ENCODE data around the gene ST3GAL3.

DNA sequence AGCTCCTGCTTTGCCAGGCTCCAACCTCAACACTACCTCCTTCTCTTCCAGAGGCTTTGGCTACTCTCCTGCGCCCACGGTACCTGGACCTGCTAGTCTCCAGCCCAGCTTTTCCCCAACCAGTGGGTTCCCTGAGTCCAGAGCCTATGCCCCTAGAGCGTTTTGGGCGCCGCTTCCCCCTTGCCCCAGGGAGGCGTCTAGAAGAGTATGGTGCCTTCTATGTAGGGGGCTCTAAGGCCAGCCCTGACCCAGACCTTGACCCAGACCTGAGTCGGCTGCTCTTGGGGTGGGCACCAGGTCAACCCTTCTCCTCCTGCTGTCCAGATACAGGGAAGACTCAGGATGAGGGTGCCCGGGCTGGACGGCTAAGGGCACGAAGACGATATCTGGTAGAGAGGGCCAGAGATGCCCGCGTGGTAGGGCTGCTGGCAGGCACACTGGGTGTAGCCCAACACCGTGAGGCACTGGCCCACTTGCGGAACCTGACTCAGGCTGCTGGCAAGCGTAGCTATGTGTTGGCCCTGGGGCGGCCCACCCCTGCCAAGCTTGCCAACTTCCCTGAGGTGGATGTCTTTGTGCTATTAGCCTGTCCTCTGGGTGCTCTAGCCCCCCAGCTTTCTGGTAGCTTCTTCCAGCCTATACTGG, 264.1 kb downstream of the ST3GAL3 start:
- TF ChIP-seq, protein P1, sequence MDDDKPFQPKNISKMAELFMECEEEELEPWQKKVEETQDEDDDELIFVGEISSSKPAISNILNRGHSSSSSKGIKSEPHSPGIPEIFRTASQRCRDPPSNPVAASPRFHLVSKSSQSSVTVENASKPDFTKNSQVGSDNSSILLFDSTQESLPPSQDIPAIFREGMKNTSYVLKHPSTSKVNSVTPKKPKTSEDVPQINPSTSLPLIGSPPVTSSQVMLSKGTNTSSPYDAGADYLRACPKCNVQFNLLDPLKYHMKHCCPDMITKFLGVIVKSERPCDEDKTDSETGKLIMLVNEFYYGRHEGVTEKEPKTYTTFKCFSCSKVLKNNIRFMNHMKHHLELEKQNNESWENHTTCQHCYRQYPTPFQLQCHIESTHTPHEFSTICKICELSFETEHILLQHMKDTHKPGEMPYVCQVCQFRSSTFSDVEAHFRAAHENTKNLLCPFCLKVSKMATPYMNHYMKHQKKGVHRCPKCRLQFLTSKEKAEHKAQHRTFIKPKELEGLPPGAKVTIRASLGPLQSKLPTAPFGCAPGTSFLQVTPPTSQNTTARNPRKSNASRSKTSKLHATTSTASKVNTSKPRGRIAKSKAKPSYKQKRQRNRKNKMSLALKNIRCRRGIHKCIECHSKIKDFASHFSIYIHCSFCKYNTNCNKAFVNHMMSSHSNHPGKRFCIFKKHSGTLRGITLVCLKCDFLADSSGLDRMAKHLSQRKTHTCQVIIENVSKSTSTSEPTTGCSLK (tag by site-specific recombination; IDR thresholded peaks at IDR 0.05), result no peak
- TF ChIP-seq ZNF274 (IDR thresholded peaks at IDR 0.05; ENCODE audit: low read length), result no peak
- no peak for TF ChIP-seq ZNF274 (tag by site-specific recombination; IDR thresholded peaks at IDR 0.05; ENCODE audit: borderline replicate concordance)
- TF ChIP-seq ZNF510 (tag by site-specific recombination; IDR thresholded peaks at IDR 0.05; ENCODE audit: insufficient replicate concordance), result no peak
- no peak for TF ChIP-seq MEIS1 (CRISPR knock-in tag; IDR thresholded peaks at IDR 0.05; ENCODE audit: borderline replicate concordance)
- TF ChIP-seq ZNF350 (tag by site-specific recombination; IDR thresholded peaks at IDR 0.05), result no peak
- TF ChIP-seq, protein P2, sequence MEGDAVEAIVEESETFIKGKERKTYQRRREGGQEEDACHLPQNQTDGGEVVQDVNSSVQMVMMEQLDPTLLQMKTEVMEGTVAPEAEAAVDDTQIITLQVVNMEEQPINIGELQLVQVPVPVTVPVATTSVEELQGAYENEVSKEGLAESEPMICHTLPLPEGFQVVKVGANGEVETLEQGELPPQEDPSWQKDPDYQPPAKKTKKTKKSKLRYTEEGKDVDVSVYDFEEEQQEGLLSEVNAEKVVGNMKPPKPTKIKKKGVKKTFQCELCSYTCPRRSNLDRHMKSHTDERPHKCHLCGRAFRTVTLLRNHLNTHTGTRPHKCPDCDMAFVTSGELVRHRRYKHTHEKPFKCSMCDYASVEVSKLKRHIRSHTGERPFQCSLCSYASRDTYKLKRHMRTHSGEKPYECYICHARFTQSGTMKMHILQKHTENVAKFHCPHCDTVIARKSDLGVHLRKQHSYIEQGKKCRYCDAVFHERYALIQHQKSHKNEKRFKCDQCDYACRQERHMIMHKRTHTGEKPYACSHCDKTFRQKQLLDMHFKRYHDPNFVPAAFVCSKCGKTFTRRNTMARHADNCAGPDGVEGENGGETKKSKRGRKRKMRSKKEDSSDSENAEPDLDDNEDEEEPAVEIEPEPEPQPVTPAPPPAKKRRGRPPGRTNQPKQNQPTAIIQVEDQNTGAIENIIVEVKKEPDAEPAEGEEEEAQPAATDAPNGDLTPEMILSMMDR (tag by site-specific recombination; IDR thresholded peaks at IDR 0.05), result no peak
- TF ChIP-seq ZNF658 (tag by site-specific recombination; IDR thresholded peaks at IDR 0.05), result no peak
- no peak for TF ChIP-seq ZNF211 (tag by site-specific recombination; IDR thresholded peaks at IDR 0.05; ENCODE audit: low read depth)
- TF ChIP-seq, protein P3, sequence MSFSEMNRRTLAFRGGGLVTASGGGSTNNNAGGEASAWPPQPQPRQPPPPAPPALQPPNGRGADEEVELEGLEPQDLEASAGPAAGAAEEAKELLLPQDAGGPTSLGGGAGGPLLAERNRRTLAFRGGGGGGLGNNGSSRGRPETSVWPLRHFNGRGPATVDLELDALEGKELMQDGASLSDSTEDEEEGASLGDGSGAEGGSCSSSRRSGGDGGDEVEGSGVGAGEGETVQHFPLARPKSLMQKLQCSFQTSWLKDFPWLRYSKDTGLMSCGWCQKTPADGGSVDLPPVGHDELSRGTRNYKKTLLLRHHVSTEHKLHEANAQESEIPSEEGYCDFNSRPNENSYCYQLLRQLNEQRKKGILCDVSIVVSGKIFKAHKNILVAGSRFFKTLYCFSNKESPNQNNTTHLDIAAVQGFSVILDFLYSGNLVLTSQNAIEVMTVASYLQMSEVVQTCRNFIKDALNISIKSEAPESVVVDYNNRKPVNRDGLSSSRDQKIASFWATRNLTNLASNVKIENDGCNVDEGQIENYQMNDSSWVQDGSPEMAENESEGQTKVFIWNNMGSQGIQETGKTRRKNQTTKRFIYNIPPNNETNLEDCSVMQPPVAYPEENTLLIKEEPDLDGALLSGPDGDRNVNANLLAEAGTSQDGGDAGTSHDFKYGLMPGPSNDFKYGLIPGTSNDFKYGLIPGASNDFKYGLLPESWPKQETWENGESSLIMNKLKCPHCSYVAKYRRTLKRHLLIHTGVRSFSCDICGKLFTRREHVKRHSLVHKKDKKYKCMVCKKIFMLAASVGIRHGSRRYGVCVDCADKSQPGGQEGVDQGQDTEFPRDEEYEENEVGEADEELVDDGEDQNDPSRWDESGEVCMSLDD (tag by site-specific recombination; IDR thresholded peaks at IDR 0.05), result no peak
- TF ChIP-seq ZNF157 (tag by site-specific recombination; IDR thresholded peaks at IDR 0.05), result no peak
- TF ChIP-seq, protein P4, sequence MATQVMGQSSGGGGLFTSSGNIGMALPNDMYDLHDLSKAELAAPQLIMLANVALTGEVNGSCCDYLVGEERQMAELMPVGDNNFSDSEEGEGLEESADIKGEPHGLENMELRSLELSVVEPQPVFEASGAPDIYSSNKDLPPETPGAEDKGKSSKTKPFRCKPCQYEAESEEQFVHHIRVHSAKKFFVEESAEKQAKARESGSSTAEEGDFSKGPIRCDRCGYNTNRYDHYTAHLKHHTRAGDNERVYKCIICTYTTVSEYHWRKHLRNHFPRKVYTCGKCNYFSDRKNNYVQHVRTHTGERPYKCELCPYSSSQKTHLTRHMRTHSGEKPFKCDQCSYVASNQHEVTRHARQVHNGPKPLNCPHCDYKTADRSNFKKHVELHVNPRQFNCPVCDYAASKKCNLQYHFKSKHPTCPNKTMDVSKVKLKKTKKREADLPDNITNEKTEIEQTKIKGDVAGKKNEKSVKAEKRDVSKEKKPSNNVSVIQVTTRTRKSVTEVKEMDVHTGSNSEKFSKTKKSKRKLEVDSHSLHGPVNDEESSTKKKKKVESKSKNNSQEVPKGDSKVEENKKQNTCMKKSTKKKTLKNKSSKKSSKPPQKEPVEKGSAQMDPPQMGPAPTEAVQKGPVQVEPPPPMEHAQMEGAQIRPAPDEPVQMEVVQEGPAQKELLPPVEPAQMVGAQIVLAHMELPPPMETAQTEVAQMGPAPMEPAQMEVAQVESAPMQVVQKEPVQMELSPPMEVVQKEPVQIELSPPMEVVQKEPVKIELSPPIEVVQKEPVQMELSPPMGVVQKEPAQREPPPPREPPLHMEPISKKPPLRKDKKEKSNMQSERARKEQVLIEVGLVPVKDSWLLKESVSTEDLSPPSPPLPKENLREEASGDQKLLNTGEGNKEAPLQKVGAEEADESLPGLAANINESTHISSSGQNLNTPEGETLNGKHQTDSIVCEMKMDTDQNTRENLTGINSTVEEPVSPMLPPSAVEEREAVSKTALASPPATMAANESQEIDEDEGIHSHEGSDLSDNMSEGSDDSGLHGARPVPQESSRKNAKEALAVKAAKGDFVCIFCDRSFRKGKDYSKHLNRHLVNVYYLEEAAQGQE (tag by site-specific recombination; IDR thresholded peaks at IDR 0.05), result no peak
- TF ChIP-seq, protein P5, sequence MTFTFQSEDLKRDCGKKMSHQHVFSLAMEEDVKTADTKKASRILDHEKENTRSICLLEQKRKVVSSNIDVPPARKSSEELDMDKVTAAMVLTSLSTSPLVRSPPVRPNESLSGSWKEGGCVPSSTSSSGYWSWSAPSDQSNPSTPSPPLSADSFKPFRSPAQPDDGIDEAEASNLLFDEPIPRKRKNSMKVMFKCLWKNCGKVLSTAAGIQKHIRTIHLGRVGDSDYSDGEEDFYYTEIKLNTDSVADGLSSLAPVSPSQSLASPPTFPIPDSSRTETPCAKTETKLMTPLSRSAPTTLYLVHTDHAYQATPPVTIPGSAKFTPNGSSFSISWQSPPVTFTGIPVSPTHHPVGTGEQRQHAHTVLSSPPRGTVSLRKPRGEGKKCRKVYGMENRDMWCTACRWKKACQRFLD (tag by site-specific recombination; IDR thresholded peaks at IDR 0.05), result no peak
- TF ChIP-seq KLF16 (tag by site-specific recombination; IDR thresholded peaks at IDR 0.05), result no peak
